RPMI7951 (cell line): ENCODE measurements around the gene CCDC192. TPM values are rescaled to one million over a fixed set of nuclear protein-coding genes. Genes with fewer than 3 reads are reported as not detected.
"Not testable (repeated sequence)": the region's sequence is repeated elsewhere in the genome, so short reads cannot be mapped to it uniquely, and the experiment has no call there.

Experiments used
- DNase-seq: peaks from one replicate; pipeline ENCODE4 v3.0.0-alpha.2; 2012; ENCODE audit warnings: low read depth
- total RNA-seq: library from RNA; depleted of rRNA; stranded (reverse); fragments of >200 nt; shearing (Covaris generic); gene quantifications from 2 replicates; pipeline ENCODE4 v1.2.3, GENCODE V29; 2014

CCDC192 gene
- total RNA-seq, 1 experiment from 2014 or later: not detected

- DNase-seq: peak; percentile 18
Observed at GRCh38 chr5:127697894-127698600, 5.1 kb upstream of the CCDC192 start.

- no peak for DNase-seq
Observed at GRCh38 chr5:127699416-127699815, 3.8 kb upstream of the CCDC192 start.

GRCh38 chr5:127700237-127700766 is 2.9 kb upstream of the CCDC192 start:
- DNase-seq: no peak

GRCh38 chr5:127702434-127702833 is 757 bp upstream of the CCDC192 start:
- DNase-seq: no peak

DNA sequence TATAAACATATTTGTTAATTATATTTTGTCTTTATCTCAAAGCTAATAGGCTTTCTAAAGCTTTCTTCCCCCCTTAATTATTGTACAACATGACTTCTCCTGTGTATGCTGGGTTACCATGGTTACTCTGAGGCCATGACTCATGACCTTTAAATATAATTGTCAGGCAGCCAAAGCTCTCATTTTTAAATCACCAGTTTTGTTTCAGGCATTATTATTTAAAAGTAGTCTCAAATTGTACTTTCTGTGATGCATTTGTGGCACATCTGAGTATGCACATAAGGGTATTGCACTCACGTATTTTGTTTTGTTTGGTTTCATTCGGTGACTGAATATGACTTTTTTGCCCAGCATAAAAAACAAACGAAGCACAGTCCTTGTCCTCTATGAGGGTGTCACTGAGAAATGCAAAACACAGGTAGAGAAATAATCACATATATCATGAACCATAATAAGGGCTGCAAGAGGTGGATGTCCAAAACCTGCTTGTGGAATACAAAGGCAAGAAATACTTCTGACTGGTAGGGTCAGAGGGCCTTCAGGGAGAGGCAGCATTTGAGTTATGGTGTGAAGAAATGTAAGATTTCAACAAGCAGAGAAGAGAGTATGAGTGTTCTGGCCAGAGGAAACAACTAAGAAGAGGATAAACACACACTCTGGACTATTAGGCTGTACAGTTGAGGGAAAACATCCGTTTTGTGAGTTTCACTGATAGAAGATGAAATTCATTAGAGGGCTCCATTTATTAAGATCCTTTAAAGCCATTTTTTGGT is 2.1 kb downstream of the CCDC192 start:
- DNase-seq: peak; percentile 33

DNA sequence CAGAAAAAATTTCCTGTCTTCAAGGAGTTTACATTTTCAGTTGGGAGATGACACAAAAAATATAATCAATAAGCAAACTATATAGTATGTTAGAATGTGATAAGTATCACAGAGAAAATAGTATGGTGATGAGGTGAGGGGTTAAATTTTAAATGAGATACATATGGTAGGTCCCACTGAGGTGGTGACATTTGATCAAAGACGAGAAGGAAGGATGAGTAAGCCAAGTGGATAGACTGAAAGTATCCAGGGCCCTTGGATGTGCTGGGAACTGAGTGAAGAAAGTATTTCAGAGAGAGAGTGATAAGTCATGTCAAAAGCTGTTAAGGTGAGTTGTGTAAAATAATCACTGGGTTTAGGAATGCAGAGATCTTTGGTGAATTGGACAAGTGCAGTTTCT is 3.5 kb downstream of the CCDC192 start:
- DNase-seq: no peak

GRCh38 chr5:127707209-127707608 is 4.0 kb downstream of the CCDC192 start:
- DNase-seq: no peak

DNA sequence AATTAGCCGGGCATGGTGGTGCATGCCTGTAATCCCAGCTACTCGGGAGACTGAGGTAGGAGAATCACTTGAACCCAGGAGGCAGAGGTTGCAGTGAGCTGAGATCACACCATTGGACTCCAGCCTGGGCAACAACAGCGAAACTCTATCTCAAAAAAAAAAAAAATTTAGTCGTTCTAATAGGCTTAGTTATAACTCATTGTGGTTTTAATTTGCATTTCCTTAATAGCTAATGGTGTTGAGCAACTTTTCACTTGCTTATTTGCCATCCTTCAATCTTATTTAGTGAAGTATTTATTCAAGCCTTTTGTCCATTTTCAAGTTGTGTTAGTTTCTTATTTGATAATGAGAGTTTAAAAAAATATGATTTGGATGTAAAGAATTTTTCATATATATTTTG is 9.9 kb downstream of the CCDC192 start:
- not testable (repeated sequence) for DNase-seq

GRCh38 chr5:127718181-127718580 is 15.0 kb downstream of the CCDC192 start:
- DNase-seq: no peak

GRCh38 chr5:127723571-127723970 is 20.4 kb downstream of the CCDC192 start:
- DNase-seq: no peak

- no peak for DNase-seq
Observed at GRCh38 chr5:127725673-127726072, 22.5 kb downstream of the CCDC192 start.

GRCh38 chr5:127732963-127733362 is 29.8 kb downstream of the CCDC192 start:
- DNase-seq: no peak

- DNase-seq: not testable (repeated sequence)
Observed at GRCh38 chr5:127739348-127739747, 36.2 kb downstream of the CCDC192 start.

GRCh38 chr5:127739807-127740384 is 36.7 kb downstream of the CCDC192 start:
- no peak for DNase-seq

DNA sequence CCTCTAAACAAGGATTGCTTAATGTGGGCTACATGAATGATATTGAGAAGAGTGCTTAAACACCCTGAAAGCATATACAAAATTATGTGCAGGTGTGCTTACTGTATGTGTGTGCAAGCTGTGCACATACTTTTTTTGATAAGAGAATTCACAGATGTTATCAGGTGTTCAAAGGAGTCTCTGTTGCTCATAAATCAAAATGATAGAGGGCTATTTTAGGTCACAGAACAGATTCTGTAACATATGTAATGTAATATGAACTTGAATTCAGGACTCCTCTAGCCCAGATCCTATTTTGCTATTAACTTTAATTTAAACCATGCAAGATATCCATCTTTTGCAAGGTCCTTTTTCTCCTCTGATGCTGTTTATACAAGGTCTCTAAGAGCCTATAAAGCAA is 38.2 kb downstream of the CCDC192 start:
- DNase-seq: no peak

DNA sequence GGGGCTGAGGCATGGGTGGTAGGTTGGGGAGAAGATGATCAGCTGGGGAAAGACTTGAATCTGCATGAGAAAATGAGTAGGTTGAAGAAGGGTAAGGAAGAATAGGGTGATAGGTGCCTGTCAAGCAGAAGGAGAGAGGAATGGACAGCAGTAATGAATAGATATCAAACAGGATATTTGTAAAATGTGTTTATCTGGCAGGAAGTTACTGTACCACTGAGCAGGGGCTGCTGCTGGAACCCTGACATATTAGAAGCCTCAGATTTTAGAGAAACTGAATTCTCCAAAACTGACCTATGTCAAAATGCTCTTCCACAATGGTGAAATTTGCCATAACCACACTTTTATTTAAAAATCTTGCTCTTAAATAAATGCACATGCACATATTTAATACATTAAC is 41.0 kb downstream of the CCDC192 start:
- no peak for DNase-seq

GRCh38 chr5:127746756-127747155 is 43.6 kb downstream of the CCDC192 start:
- DNase-seq: peak; percentile 1

GRCh38 chr5:127752503-127753265 is 49.5 kb downstream of the CCDC192 start:
- DNase-seq: not testable (repeated sequence)

DNA sequence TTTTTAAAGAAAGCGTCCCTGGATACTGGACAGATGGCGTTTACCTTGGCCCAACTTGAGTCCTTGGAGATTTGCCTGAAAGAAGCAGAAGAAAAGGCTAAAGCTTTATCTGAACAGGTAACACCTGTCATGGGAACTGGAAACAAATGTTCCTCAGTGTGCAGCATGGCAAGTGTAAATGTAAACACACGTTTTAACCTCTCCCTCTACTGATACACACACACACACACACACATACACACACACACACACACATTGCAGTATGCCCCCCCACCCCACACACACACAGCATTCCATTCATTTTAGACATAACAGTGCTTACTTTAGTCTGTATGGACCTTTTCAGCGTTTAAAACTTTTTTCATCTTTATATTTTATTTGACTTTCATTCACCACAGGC is 51.1 kb downstream of the CCDC192 start:
- no peak for DNase-seq

- no peak for DNase-seq
Observed at GRCh38 chr5:127754706-127755105, 51.5 kb downstream of the CCDC192 start.

DNA sequence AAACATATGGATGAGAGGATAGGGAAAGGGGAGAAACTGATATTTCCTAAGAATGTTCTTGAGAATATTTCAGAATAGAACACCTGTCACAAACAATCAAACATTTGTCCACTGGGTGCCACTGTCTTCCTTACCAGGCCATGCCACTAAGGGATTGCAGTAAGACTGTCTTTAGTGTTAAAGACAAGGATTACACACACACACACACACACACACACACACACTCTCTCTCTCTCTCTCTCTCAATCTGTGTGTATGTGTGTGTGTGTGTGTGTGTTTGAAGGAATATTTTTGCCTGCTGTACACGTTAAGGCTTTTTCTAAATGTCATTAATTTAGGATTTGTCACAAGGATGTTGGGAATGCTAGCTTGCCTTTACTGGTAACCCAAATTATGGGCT is 54.4 kb downstream of the CCDC192 start:
- DNase-seq: no peak

DNA sequence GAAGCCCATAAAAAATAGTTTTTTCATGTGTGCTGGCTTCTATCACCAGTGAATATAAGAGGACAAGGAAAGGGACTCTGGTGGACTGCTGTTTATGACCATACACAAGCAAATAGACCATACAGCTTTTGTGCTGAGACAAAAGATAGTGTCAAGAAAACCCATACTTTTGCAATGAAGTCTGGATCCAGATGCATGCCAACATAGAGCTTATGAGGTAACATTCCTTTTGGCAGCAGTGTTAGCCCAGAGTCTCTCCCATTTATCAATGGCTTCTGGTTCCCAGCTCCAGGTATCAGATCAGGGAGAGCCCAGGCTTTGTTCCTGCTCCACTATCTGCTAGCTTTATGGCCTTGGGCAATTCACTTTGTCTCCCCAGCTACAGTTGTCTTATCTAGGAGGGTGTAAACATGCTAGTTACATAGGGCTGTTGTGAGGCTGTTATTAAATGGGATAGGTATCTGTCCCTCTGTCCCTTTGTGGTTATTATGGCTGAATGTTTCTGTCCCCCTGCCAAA is 55.6 kb downstream of the CCDC192 start:
- DNase-seq: no peak
